Measurements from ENCODE around the gene DDX47.

The DDX47 gene

DNA sequence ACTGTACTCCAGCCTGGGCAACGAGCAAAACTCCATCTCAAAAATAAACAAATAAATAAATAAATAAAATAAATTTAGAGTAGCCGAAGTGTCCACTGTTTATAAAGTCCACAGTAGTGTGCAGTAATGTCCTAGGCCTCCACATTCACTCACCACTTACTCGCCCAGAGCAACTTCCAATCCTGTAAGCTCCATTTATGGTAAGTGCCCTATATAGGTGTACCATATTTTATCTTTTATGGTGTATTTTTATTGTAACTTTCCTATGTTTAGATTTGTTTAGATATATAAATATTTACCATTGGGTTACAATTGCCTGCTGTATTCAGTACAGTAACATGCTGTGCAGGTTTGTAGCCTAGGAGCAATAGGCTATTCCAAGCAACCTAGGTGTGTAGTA, 40.3 kb downstream of the DDX47 start:
- TF ChIP-seq, protein P1, sequence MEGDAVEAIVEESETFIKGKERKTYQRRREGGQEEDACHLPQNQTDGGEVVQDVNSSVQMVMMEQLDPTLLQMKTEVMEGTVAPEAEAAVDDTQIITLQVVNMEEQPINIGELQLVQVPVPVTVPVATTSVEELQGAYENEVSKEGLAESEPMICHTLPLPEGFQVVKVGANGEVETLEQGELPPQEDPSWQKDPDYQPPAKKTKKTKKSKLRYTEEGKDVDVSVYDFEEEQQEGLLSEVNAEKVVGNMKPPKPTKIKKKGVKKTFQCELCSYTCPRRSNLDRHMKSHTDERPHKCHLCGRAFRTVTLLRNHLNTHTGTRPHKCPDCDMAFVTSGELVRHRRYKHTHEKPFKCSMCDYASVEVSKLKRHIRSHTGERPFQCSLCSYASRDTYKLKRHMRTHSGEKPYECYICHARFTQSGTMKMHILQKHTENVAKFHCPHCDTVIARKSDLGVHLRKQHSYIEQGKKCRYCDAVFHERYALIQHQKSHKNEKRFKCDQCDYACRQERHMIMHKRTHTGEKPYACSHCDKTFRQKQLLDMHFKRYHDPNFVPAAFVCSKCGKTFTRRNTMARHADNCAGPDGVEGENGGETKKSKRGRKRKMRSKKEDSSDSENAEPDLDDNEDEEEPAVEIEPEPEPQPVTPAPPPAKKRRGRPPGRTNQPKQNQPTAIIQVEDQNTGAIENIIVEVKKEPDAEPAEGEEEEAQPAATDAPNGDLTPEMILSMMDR (IDR thresholded peaks at IDR 0.05; ENCODE audit: control insufficient read depth, extremely low read depth, insufficient read depth): no peak
- DNase-seq (ENCODE audit: low read depth): peak; percentile 26
- H3K4me3 ChIP-seq (ENCODE audit: low read depth, low read length): no peak overlapping the region

DNA sequence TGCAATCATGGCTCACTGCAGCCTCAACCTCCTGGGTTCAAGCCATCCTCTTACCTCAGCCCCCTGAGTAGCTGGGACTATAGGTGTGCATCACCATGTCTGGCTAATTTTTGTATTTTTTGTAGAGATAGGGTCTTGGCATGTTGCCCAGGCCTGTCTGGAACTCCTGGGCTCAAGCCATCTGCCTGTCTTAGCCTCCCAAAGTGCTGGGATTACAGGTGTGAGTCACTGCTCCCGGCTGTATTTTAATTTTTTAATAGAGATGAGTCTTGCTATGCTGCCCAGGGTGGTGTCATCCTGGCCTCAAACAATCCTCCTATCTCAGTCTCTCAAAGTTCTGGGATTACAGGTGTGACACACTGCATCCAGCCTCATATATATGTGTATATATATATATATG, 46.5 kb downstream of the DDX47 start:
- H3K4me3 ChIP-seq (ENCODE audit: low read depth, low read length): no peak overlapping the region
- TF ChIP-seq, protein P1 (IDR thresholded peaks at IDR 0.05; ENCODE audit: control insufficient read depth, extremely low read depth, insufficient read depth): no peak
- no peak for DNase-seq (ENCODE audit: low read depth)

DNA sequence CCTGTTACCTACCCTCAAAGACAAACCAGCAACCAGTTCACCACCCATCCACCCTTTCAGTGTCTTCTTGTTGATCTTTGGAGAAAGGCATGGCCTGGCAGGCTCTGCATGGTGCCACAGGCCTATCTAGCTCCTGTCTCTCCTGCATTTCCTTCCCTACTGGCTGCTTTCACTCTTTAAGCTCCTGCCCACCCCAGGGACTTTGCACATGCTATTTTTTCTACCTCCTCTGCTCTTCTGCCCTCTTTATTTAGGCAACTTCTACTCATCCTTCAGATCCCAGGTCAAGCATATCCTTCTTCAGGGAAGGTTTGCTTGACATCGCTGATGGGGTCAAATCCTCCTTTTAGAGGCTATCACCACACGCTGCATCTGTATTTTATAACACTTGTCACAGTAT, 51.1 kb downstream of the DDX47 start:
- no peak overlapping the region for H3K4me3 ChIP-seq (ENCODE audit: low read depth, low read length)
- no peak for DNase-seq (ENCODE audit: low read depth)
- TF ChIP-seq, protein P1 (IDR thresholded peaks at IDR 0.05; ENCODE audit: control insufficient read depth, extremely low read depth, insufficient read depth): no peak

GRCh38 chr12:12868477-12869235, 55.5 kb downstream of the DDX47 start:
- DNase-seq (ENCODE audit: low read depth): no peak
- TF ChIP-seq, protein P1 (IDR thresholded peaks at IDR 0.05; ENCODE audit: control insufficient read depth, extremely low read depth, insufficient read depth): no peak
- H3K4me3 ChIP-seq (ENCODE audit: low read depth, low read length): no peak overlapping the region

- no peak overlapping the region for H3K4me3 ChIP-seq (ENCODE audit: low read depth, low read length)
- TF ChIP-seq, protein P1 (IDR thresholded peaks at IDR 0.05; ENCODE audit: control insufficient read depth, extremely low read depth, insufficient read depth): no peak
- no peak for DNase-seq (ENCODE audit: low read depth)
Measured at GRCh38 chr12:12870465-12870864, 57.3 kb downstream of the DDX47 start.

DNA sequence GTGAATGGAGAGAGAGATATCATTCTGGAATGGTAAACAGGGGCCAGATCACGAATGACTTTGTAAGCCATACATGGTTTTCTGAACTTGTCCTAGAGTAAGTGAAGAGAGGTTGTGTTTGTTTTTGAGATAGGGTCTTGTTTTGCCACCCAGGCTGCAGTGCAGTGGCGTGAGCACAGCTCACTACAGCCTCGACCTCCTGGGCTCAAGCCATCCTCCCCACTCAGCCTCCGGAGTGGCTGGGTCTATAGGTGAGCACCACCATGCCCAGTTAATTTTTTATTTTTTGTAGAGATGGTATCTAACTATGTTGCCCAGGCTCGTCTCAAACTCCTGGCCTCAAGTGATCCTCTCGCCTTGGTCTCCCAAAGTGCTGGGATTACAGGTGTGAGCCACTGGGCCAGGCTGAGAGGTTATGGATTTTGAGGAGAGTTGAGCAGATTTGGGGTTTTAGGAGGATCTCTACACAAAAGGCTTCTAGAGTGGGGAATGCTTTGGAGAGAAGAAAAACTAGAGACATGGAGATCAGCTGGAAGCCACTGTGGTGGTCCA, 58.5 kb downstream of the DDX47 start:
- no peak overlapping the region for H3K4me3 ChIP-seq (ENCODE audit: low read depth, low read length)
- no peak for DNase-seq (ENCODE audit: low read depth)
- TF ChIP-seq, protein P1 (IDR thresholded peaks at IDR 0.05; ENCODE audit: control insufficient read depth, extremely low read depth, insufficient read depth): no peak
